GM21390 (cell line): ENCODE measurements around the gene ZNF804B.
A peak's percentile ranks its signal among the peaks of the same experiment; 100 is the strongest.

ENCODE experiments used
- ATAC-seq: cut with Tn5 transposase; IDR thresholded peaks from one replicate; pipeline ENCODE4 v1.9.1; 2021; ENCODE audit not compliant: unreplicated experiment

Gene ZNF804B

DNA sequence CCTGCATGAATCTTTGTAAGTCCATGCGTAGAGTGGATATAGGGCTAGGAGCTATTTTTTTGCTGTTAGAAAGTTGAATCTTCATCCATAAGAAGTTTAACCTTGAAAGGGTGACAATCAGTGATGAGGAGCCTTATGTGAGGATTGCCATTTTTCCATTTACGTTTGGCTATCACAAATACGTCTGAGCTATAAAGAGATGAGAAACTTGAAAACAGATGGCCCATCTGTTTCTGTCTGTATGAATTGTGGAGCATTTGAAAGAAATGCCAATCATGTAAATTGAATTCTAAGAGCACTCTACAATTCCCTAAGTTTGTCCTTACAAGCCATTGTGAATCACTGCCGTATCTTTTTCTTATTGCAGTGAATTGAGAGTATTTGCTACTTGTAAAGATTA, 205.9 kb downstream of the ZNF804B start:
- no peak for ATAC-seq

DNA sequence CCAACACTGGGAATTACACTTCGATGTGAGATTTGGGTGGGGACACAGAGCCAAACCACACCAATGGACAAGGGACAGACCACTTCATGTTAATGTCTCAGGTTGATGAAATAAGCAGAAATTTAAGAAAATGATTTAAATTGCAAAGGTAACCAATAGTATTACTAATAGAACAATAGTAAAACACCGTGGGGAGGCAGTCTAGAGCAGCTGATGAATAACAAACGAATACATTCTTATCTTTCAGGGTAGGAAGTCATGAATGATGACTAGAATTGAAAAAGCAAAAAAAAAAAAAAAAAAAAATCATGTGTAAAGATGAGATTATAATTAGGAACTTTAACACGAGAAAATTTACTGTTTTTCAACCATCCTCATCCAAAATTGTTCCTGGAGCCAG, 207.9 kb downstream of the ZNF804B start:
- ATAC-seq, result no peak

- ATAC-seq, result no peak
Measured at GRCh38 chr7:88969167-88969566, 209.7 kb downstream of the ZNF804B start.

DNA sequence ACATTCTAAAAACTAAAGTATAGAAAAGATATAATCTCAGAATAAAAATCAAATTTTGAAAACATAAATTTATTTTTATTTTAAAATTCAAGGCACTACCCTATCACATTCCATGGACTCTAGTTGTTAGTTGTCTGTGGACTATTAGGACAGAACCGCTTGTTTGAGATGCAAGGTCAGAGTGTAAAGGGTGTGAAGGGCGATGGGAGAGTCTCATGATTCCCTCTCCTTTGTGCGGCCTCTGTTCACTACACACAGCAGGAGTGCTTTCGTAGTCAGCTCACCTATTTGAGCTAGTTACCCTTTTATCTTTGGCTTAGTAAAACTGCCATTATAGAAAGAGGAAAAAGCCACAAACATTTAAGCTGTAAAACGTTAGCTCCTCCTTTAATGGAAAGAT, 225.8 kb downstream of the ZNF804B start:
- no peak for ATAC-seq

- ATAC-seq, result no peak
Measured at GRCh38 chr7:89001306-89001705, 241.8 kb downstream of the ZNF804B start.

- ATAC-seq, result peak; percentile 82
Measured at GRCh38 chr7:89002981-89003956, 243.8 kb downstream of the ZNF804B start.

- no peak for ATAC-seq
Measured at GRCh38 chr7:89012016-89012415, 252.5 kb downstream of the ZNF804B start.

DNA sequence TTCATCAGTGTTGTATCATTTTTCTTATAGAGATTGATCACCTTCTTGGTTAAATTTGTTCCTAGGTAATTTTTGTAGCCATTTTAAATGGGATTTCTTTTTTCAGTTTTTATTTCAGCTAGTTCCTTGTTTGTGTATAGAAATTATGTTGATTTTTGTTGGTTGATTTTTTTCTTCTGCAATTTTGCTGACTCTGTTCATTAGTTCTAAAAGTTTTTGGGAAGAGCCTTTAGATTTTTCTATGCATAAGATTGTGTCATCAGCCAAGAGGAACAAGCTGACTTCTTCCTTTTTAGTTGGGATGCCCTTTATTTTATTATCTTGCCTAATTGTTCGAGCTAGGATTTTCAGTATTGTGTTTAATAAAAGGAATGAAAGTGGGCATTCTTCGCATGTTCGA, 258.2 kb downstream of the ZNF804B start:
- ATAC-seq, result no peak

GRCh38 chr7:89021741-89022140, 262.2 kb downstream of the ZNF804B start:
- ATAC-seq, result no peak

DNA sequence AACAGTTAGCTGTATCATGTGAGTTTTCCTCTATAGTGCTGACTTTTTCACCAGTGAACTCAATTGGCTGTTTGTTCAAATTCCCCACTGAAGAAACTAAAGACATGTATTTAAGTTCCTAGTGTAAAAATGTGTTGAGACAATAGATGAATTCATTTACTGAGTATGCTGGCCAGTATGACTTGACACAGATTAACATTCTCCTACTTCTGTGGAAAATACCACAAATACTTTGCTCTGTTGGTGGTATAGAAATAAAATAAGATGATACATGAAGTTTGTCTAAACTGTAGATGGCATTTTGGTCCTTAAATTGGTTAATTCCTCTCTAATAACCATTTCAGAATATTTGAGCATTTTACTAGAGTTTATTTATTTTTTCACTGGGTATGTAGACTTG, 263.7 kb downstream of the ZNF804B start:
- no peak for ATAC-seq

GRCh38 chr7:89023877-89024276, 264.4 kb downstream of the ZNF804B start:
- ATAC-seq, result no peak

DNA sequence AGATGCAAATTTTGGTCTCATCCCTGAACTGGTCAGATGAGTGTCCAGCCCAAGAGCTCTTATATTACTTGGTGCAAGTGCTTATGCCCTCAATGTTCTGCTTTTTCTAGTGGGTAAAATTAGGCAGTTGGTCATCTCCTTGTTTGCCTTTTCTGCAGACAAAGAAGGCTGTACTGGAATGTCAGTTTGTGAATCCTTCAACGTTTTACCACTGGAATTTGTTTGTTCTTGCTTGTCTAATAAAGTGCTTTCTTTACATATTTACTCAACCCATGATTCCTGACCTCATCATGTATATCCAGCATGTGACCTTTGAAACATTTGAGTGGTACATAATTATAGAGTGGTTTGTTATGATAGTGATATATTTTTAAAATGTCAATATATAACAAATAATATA, 268.3 kb downstream of the ZNF804B start:
- no peak for ATAC-seq

DNA sequence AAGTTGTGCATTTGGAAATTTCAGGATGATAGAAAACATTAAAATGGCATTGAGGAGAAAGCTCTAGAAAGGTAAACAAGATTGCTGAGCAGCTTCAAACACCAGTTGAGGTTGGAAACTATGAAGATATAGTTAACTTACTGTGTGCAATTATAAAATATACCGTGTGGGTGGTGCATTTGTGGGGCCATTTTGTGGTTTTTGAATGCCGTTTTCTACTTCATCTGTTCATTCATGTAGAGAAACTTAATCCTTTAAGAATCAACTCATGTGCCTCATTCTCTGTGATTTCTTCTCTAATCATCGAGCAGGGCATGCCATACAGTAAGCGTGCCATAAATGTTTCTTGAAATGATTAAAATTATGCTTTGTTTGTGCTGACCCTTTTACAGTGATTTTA, 268.8 kb downstream of the ZNF804B start:
- no peak for ATAC-seq

DNA sequence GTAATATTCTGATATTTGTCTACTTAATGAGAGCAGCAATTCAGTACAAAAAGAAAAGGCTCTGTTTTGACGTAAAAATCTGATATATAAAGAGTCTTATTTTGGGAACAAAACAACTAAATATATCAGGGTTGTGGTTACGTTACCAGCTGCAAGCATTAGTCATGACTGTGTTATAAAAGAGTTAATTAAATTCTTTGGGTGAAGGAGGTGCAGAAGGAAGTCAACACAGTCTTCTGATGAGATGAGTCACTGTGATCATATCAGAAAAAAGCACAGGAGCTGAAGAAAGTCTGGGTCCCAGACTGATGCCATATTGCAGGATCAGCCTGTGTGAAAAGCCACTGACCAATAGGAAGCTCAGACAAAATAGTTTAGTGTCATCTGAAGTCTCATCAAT, 270.4 kb downstream of the ZNF804B start:
- no peak for ATAC-seq

- no peak for ATAC-seq
Measured at GRCh38 chr7:89041240-89041639, 281.7 kb downstream of the ZNF804B start.

DNA sequence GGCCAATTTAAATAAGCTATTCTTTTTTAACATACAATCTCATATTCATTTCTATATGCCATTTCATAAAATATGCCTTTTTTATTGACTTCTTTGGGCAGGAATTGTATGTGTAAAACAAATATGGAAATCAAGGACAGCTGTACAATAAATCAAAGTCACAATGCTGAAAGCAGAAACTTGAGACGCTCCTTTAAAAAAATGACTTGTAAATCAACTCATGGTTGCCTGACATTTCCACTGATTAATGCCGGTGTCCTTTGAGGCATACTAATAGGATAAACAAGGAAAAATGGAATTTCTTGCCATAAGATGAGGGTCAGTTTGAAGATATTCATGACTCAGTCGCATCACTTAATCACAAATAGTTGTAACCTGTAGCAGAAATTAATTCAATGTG, 283.4 kb downstream of the ZNF804B start:
- no peak for ATAC-seq

DNA sequence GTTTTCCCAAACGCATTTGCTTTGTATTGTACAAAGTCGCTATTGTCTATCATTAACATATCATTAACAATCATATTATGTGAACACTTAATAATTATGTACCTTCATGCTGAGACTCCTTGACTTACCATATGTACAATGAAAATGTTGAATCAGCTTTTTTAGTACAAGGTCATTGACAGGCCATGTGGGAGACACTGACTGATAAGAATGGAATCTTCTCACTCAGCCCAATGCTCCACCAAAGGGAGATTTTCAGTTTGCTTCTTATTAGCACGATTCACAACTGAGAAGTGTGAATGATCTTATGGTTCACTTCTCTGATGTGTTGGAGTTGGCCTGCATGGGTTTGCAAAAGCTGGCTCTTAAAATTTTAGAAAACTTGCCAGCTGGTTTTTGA, 289.5 kb downstream of the ZNF804B start:
- no peak for ATAC-seq

DNA sequence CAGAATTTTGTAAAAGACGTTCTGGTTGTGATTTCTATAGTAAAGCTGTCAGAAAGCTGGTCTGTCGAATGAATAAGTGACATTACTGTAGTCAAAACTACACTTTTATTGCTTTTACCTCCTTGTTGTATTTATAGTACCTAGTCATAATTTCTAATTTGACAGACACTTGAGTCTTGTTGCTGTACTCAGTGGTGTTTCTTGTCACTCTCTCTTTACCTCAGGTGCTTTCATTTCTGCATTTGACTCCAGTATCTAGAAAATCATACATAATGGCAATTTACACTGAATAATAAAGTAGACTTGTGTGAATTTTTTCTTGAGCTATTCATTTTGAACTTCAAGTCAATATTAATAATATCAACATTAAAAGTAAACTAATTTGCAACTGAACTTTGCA, 293.6 kb downstream of the ZNF804B start:
- no peak for ATAC-seq

DNA sequence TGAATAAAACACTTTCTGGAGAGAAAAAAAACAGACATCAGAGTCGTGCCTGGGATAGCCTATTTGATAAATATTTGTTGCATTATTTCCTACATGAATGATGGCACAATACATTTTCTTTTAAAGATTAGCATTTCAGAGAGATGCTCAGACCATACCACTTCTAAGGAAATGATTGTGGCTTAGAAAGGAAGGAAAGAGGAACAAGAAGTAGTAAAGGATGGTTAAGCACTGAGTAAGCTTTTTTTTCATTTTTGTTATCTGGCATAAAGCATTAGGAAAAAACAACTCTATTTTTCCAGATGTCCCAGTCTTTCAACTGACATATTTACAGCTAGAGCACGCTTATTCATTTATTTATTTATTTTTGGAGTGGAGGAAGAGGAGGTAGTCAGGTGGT, 294.9 kb downstream of the ZNF804B start:
- no peak for ATAC-seq

DNA sequence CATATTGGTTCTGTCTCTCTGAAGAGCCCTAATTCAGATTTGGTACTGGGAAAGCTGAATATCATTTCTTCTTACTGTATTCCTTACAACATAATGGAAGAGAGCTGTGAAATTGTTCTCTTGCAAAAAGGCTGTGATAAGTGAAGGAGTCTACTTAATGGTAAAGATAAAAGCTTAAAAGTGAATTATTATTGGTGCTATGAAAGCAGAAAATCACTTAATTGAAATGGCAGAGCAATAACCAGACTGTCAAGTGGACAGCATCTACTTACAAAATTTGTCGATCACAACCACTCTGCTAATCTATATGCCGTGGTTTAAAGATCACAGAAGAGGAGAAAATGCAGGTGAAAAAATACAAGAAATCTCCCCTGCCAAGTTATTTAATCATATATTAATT, 300.7 kb downstream of the ZNF804B start:
- no peak for ATAC-seq

DNA sequence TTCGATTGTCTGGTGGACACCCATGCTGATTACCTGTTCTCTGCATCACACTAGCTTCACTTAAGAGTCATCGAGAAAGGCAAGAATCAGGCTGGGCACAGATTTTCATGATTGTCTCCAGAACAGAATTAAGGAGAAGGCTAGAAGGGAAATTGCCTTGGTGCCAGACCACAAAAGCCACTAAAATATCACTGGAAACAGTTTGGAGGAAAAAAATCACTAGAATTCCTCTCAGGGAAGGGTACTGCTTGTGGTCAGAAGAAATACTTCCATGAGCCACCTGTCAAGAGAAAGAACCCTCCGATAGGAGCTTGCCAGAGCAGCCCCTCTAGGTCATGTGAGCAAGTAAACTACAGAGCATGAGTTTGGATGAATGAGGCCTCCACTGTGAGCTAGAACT, 305.3 kb downstream of the ZNF804B start:
- no peak for ATAC-seq

DNA sequence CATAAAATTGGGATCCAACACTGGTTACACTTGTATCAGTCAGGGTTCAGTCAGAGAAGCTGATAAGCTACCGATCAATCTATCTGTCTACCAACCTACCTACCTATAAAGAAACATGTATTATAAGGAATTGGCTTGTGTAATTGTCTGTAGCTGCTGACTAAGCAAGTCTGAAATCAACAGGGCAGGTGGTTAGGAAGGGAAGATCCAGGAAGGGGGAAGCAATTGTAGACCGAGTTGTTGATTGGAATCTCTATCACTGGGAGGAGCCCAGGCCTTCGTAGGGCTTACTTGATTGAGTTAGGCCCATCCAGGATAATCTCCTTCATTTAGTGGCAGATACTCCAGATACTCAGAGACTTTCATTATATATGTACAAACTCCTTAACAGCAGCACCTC, 307.5 kb downstream of the ZNF804B start:
- ATAC-seq, result no peak

GRCh38 chr7:89072081-89072480, 312.6 kb downstream of the ZNF804B start:
- ATAC-seq, result no peak
